Effector memory CD8-positive, alpha-beta T cell (primary cell): ENCODE measurements around the gene MYOZ2.

Source experiments
- ATAC-seq: fragments of 150-1000 bp; cut with Tn5 transposase; replicated peaks from 2 replicates; pipeline ENCODE4 v1.10.0; 2021; ENCODE audit warnings: mild to moderate bottlenecking, moderate library complexity
- DNase-seq, 3 experiments: peaks; one replicate each; pipeline ENCODE4 v3.0.0; 2021
- H3K27ac Mint-ChIP-seq, 2 donors: one replicate each; pipeline ENCODE4 v1.8.0; 2022; ENCODE audit warnings: mild to moderate bottlenecking in 2 of 2, mixed read lengths in 2 of 2, moderate library complexity in 2 of 2
- H3K27me3 Mint-ChIP-seq, 2 donors: one replicate each; pipeline ENCODE4 v1.8.0; 2022; ENCODE audit warnings: mixed read lengths in 2 of 2
- H3K36me3 Mint-ChIP-seq: one replicate; pipeline ENCODE4 v1.8.0; 2022; ENCODE audit warnings: mild to moderate bottlenecking, moderate library complexity, mixed read lengths; ENCODE audit not compliant: insufficient read depth
- H3K4me1 Mint-ChIP-seq, 2 donors: one replicate each; pipeline ENCODE4 v1.8.0; 2022; ENCODE audit warnings: low read depth in 2 of 2, mixed read lengths in 2 of 2
- H3K4me3 Mint-ChIP-seq, 2 donors: one replicate each; pipeline ENCODE4 v1.8.0; 2022; ENCODE audit warnings: mild to moderate bottlenecking in 2 of 2, mixed read lengths in 2 of 2, moderate library complexity in 2 of 2
- H3K9me3 Mint-ChIP-seq, 2 donors: one replicate each; pipeline ENCODE4 v1.8.0; 2022; ENCODE audit warnings: mixed read lengths in 2 of 2

MYOZ2 gene

GRCh38 chr4:119110121-119110520, 25.5 kb upstream of the MYOZ2 start:
- H3K27me3 Mint-ChIP-seq: peaks cover 11 to 14% of the 10 kb centered on the region in 2 donors
- no peaks in the 10 kb centered on the region for H3K9me3 Mint-ChIP-seq
- no peak overlapping the region for H3K27ac Mint-ChIP-seq
- H3K4me1 Mint-ChIP-seq: no peaks in the 10 kb centered on the region
- DNase-seq: no peak
- H3K4me3 Mint-ChIP-seq: no peak overlapping the region
- no peaks in the 10 kb centered on the region for H3K36me3 Mint-ChIP-seq
- ATAC-seq: no peak

- Mint-ChIP-seq H3K27me3 (peaks cover 20 to 25% of the 10 kb centered on the region in 2 donors), H3K27ac (no peak overlapping the region)
Measured at GRCh38 chr4:119111296-119111695, 24.3 kb upstream of the MYOZ2 start.

GRCh38 chr4:119113033-119113655, 22.5 kb upstream of the MYOZ2 start:
- DNase-seq (no peak), ATAC-seq (no peak)
- Mint-ChIP-seq H3K4me3 (no peak overlapping the region), H3K4me1 (no peaks in the 10 kb centered on the region), H3K27me3 (peaks cover 14 to 23% of the 10 kb centered on the region in 2 donors), H3K36me3 (no peaks in the 10 kb centered on the region), H3K9me3 (no peaks in the 10 kb centered on the region), H3K27ac (no peak overlapping the region)

More at GRCh38 chr4:119111296-119111695, 24.3 kb upstream of the MYOZ2 start:
- no peaks in the 10 kb centered on the region for H3K36me3 Mint-ChIP-seq
- no peaks in the 10 kb centered on the region for H3K9me3 Mint-ChIP-seq
- ATAC-seq (no peak), DNase-seq (no peak)
- no peak overlapping the region for H3K4me3 Mint-ChIP-seq
- H3K4me1 Mint-ChIP-seq: no peaks in the 10 kb centered on the region

DNA sequence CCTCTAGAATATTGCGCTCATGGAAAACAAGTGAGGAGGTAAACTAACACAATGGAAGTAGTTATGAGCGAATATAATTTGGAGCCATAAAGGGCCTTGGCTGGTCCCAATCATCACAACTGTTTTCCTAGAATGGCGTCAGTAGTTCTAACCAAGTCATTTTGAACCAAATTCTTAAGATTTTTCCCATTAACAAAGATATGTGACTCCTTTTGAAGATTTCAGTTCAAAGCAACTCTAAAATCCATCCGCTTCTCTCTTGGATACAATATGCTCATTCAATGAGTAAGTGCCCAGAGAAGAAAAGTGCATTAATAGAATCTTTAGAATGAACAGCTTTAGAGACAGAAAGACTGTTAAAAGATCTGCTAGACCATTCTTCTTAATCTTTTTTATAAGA, 19.6 kb upstream of the MYOZ2 start:
- Mint-ChIP-seq H3K4me3 (no peak overlapping the region), H3K9me3 (no peaks in the 10 kb centered on the region), H3K36me3 (no peaks in the 10 kb centered on the region), H3K4me1 (no peaks in the 10 kb centered on the region), H3K27ac (no peak overlapping the region), H3K27me3 (peaks cover 14 to 23% of the 10 kb centered on the region in 2 donors)
- no peak for DNase-seq
- no peak for ATAC-seq

- Mint-ChIP-seq H3K36me3 (no peaks in the 10 kb centered on the region), H3K4me3 (no peak overlapping the region), H3K9me3 (no peaks in the 10 kb centered on the region), H3K4me1 (no peaks in the 10 kb centered on the region), H3K27me3 (peaks cover 14 to 17% of the 10 kb centered on the region in 2 donors), H3K27ac (no peak overlapping the region)
- DNase-seq (no peak), ATAC-seq (no peak)
Measured at GRCh38 chr4:119116925-119117900, 18.4 kb upstream of the MYOZ2 start.

DNA sequence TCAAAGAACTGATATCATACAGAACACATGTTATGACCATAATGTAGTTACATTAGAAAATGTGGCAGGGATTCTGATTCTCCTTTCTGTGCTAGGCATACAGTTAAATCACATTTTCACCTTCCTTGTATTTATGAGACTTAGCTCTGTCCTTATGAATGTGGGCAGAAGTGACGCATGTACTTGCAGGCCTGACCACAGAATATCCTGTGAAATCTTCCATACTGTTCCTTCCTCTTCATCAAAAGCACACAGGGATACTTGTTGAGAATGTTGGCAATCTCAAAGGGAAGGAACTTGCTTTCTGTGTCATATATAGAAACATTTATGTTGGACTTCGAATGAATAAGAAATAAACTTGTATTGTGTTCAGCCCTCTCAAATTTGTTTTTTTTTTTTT, 17.2 kb upstream of the MYOZ2 start:
- Mint-ChIP-seq H3K27ac (no peak overlapping the region), H3K9me3 (no peaks in the 10 kb centered on the region), H3K36me3 (no peaks in the 10 kb centered on the region), H3K4me1 (no peaks in the 10 kb centered on the region), H3K27me3 (peaks cover 14 to 17% of the 10 kb centered on the region in 2 donors), H3K4me3 (no peak overlapping the region)
- DNase-seq (no peak), ATAC-seq (no peak)

- H3K27me3 Mint-ChIP-seq: no peaks in the 10 kb centered on the region
- no peaks in the 10 kb centered on the region for H3K4me1 Mint-ChIP-seq
- ATAC-seq (no peak), DNase-seq (no peak)
- no peaks in the 10 kb centered on the region for H3K36me3 Mint-ChIP-seq
- no peak overlapping the region for H3K27ac Mint-ChIP-seq
- H3K9me3 Mint-ChIP-seq: no peaks in the 10 kb centered on the region
- no peak overlapping the region for H3K4me3 Mint-ChIP-seq
Measured at GRCh38 chr4:119124352-119124751, 11.3 kb upstream of the MYOZ2 start.

GRCh38 chr4:119125931-119126330, 9.7 kb upstream of the MYOZ2 start:
- Mint-ChIP-seq H3K9me3 (no peaks in the 10 kb centered on the region), H3K27ac (no peak overlapping the region), H3K36me3 (no peaks in the 10 kb centered on the region), H3K27me3 (no peaks in the 10 kb centered on the region), H3K4me3 (no peak overlapping the region), H3K4me1 (no peaks in the 10 kb centered on the region)
- DNase-seq: no peak
- no peak for ATAC-seq

DNA sequence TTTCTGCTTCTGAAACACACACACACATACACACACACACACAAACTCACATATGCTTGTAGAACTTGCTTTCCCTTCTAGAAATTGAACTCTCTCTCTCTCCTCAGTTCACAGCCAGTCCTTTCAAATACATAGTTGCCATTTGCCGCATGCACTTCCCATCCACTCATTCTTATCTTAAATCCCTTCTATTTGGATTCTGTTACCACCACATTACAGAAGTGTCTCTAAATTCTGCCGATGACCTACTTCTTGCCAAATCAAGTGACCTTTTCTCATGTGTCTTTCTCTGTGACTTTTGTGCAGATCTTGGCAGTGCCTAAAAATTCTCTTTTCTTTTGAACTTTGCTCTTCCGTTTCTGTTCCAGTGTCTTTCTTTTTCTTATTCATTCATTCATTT, 7.5 kb upstream of the MYOZ2 start:
- Mint-ChIP-seq H3K27me3 (no peaks in the 10 kb centered on the region), H3K27ac (no peak overlapping the region)
- ATAC-seq: no peak

DNA sequence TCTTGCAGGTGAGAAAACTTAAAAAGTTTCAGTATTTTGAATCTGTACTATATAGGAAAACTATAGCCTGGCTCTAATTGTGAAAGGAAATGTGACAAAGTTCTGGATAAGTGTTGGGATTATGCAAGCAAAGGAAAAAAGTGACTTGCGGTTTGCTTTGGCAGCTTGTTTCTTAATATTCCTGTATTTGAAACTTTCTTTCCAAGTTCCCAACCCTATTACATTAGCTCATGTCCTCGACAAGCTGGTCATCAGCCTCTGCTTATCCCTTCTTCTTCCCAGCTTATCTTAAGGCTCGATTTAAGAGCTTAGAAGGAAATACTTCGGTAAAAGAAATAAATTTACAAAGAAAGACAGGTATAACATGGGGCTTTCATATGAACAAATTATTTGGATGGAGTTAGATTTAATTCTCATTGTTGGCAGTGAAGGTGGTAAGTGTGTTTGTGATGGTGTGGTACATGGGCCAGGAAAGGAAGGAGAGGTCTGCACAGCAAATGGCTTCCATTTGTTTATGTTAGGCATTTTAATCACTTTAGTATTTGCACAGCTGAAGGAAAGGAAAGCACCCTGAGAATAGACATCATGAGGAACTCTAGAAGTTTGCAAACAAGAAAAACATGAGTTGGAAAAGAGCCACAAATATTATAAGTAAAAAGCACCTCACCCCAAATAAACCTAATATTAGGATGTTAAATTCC, 5.1 kb upstream of the MYOZ2 start:
- H3K4me3 Mint-ChIP-seq: no peak overlapping the region

More for the DNA sequence above, 7.5 kb upstream of the MYOZ2 start:
- no peak overlapping the region for H3K4me3 Mint-ChIP-seq
- H3K4me1 Mint-ChIP-seq: no peaks in the 10 kb centered on the region
- no peaks in the 10 kb centered on the region for H3K9me3 Mint-ChIP-seq
- no peak for DNase-seq
- no peaks in the 10 kb centered on the region for H3K36me3 Mint-ChIP-seq

GRCh38 chr4:119131164-119131563, 4.5 kb upstream of the MYOZ2 start:
- no peaks in the 10 kb centered on the region for H3K36me3 Mint-ChIP-seq
- no peak overlapping the region for H3K4me3 Mint-ChIP-seq
- no peaks in the 10 kb centered on the region for H3K9me3 Mint-ChIP-seq
- no peaks in the 10 kb centered on the region for H3K4me1 Mint-ChIP-seq
- peaks cover 0 to 7% of the 10 kb centered on the region in 2 donors for H3K27me3 Mint-ChIP-seq
- DNase-seq (no peak), ATAC-seq (no peak)
- H3K27ac Mint-ChIP-seq: no peak overlapping the region

More for the DNA sequence above, 5.1 kb upstream of the MYOZ2 start:
- no peaks in the 10 kb centered on the region for H3K36me3 Mint-ChIP-seq
- DNase-seq: no peak
- peaks cover 0 to 7% of the 10 kb centered on the region in 2 donors for H3K27me3 Mint-ChIP-seq
- no peak overlapping the region for H3K27ac Mint-ChIP-seq
- no peak for ATAC-seq
- no peaks in the 10 kb centered on the region for H3K9me3 Mint-ChIP-seq
- no peaks in the 10 kb centered on the region for H3K4me1 Mint-ChIP-seq

DNA sequence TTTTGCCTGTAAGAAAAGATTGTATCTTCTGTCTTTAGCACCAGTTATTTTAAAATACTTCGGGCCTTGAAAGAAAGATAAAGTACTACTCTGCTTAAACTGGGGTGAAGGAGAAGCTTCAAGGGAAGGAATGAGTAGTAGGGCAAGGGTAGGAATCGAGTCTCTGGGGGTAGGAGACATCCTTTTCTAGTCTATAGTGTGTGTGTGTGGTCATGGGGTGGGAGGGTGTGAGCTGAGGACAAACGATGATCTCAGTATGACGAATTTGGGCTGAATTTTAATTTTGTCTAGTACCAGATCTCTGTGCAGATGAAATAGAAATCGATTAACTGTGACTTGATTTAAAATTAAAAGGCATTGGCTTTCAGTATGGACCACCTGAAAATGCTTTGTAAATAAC, 3.3 kb upstream of the MYOZ2 start:
- H3K27me3 Mint-ChIP-seq: peaks cover 0 to 7% of the 10 kb centered on the region in 2 donors
- H3K36me3 Mint-ChIP-seq: no peaks in the 10 kb centered on the region
- H3K4me3 Mint-ChIP-seq: no peak overlapping the region
- H3K9me3 Mint-ChIP-seq: no peaks in the 10 kb centered on the region
- DNase-seq: no peak
- ATAC-seq: no peak
- H3K4me1 Mint-ChIP-seq: peaks cover under 1 to 2% of the 10 kb centered on the region in 2 donors
- H3K27ac Mint-ChIP-seq: no peak overlapping the region

GRCh38 chr4:119136546-119136945, 914 bp downstream of the MYOZ2 start:
- DNase-seq (no peak), ATAC-seq (no peak)

More at GRCh38 chr4:119136546-119136945, 914 bp downstream of the MYOZ2 start:
- Mint-ChIP-seq H3K4me3 (no peak overlapping the region), H3K27ac (no peak overlapping the region), H3K36me3 (no peaks in the 10 kb centered on the region), H3K4me1 (peaks cover 14 to 15% of the 10 kb centered on the region in 2 donors), H3K9me3 (no peaks in the 10 kb centered on the region), H3K27me3 (peaks cover 0 to 7% of the 10 kb centered on the region in 2 donors)
